GM23338 (cell line): Measurements from ENCODE around the gene ALG9.

Experiments used
- CTCF ChIP-seq, 2 experiments: fragments of 200-600 bp in 1 of 2; sonication (generic) in 1 of 2; conservative IDR thresholded peaks; 2 replicates each; pipeline versions ENCODE4 v1.5.1 to v1.6.1; 2016 to 2017; ENCODE audit warnings: antibody characterized with exemption in 2 of 2, low read depth in 2 of 2, mild to moderate bottlenecking in 2 of 2, moderate library complexity in 1 of 2
- EZH2 ChIP-seq: fragments of 200-600 bp; sonication (generic); IDR thresholded peaks from one replicate; pipeline ENCODE4 v1.8.0; 2017; ENCODE audit warnings: antibody characterized with exemption, mild to moderate bottlenecking, low read depth; ENCODE audit not compliant: unreplicated experiment
- EZH2phosphoT487 ChIP-seq: fragments of 200-600 bp; sonication (generic); IDR thresholded peaks from one replicate; pipeline ENCODE4 v1.8.1; 2018; ENCODE audit warnings: antibody characterized with exemption; ENCODE audit not compliant: unreplicated experiment
- TF ChIP-seq, protein P1 (sequence below): IDR thresholded peaks from one replicate; pipeline ENCODE4 v1.6.1; 2018; ENCODE audit warnings: antibody characterized with exemption; ENCODE audit not compliant: unreplicated experiment

DNA sequence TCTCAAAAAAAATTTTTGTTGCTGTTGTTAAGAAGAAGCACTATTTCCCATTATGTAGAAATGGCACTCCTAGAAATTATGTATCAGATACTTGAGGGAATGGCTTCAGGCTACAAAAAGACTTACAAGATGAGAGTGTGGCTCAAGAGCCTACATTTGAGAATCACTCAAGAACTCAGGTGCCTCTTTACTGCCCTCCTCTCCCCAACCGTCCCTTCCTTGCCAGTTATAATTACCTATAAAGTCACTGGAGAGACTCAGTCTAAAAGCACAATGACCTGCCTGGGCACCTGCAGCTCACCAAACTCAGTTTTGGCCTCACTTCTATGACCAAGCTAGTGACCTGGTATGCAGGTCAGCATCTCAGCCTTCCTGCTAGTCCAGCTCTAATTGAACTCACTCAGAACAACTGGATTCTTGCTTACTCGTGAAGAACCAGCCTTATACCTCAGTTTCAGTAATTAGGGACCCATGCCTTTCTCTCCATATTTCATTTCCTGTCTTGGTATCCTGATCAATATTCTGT, 63.3 kb downstream of the ALG9 start:
- TF ChIP-seq EZH2phosphoT487, result no peak
- no peak for TF ChIP-seq CTCF (conservative IDR thresholded peaks at IDR 0.05; ENCODE audit: low read depth in 2 of 2)
- TF ChIP-seq EZH2, result no peak
- TF ChIP-seq, protein P1, sequence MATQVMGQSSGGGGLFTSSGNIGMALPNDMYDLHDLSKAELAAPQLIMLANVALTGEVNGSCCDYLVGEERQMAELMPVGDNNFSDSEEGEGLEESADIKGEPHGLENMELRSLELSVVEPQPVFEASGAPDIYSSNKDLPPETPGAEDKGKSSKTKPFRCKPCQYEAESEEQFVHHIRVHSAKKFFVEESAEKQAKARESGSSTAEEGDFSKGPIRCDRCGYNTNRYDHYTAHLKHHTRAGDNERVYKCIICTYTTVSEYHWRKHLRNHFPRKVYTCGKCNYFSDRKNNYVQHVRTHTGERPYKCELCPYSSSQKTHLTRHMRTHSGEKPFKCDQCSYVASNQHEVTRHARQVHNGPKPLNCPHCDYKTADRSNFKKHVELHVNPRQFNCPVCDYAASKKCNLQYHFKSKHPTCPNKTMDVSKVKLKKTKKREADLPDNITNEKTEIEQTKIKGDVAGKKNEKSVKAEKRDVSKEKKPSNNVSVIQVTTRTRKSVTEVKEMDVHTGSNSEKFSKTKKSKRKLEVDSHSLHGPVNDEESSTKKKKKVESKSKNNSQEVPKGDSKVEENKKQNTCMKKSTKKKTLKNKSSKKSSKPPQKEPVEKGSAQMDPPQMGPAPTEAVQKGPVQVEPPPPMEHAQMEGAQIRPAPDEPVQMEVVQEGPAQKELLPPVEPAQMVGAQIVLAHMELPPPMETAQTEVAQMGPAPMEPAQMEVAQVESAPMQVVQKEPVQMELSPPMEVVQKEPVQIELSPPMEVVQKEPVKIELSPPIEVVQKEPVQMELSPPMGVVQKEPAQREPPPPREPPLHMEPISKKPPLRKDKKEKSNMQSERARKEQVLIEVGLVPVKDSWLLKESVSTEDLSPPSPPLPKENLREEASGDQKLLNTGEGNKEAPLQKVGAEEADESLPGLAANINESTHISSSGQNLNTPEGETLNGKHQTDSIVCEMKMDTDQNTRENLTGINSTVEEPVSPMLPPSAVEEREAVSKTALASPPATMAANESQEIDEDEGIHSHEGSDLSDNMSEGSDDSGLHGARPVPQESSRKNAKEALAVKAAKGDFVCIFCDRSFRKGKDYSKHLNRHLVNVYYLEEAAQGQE, result no peak
